RWPE2 (cell line): Measurements from ENCODE around the gene TAOK3.

Experiments
- ATAC-seq: fragments of 200-7000 bp; cut with Tn5 transposase; 3 replicates; pipeline ENCODE4 v1.9.1; 2021; ENCODE audit warnings: low read depth
- DNase-seq: peaks from one replicate; pipeline ENCODE4 v3.0.0-alpha.2; 2020; ENCODE audit warnings: low spot score
- H3K27ac ChIP-seq: fragments of 450-650 bp; 2 replicates; pipeline ENCODE4 v1.5.1; 2017; ENCODE audit warnings: mild to moderate bottlenecking; ENCODE audit not compliant: poor library complexity, severe bottlenecking
- H3K27me3 ChIP-seq: fragments of 250-450 bp; sonication (Bioruptor Pico); 2 replicates; pipeline ENCODE4 v1.5.1; 2021; ENCODE audit warnings: mild to moderate bottlenecking, moderate library complexity; ENCODE audit not compliant: insufficient read depth, poor library complexity, severe bottlenecking
- H3K36me3 ChIP-seq: fragments of 250-450 bp; sonication (Bioruptor Pico); 2 replicates; pipeline ENCODE4 v1.5.1; 2020; ENCODE audit warnings: low read depth, mild to moderate bottlenecking, moderate library complexity
- H3K4me1 ChIP-seq: fragments of 250-450 bp; sonication (Bioruptor Pico); 2 replicates; pipeline ENCODE4 v1.5.1; 2021; ENCODE audit warnings: mild to moderate bottlenecking, moderate library complexity; ENCODE audit not compliant: insufficient read depth, poor library complexity, severe bottlenecking
- H3K4me3 ChIP-seq: fragments of 250-450 bp; sonication (Bioruptor Pico); 2 replicates; pipeline ENCODE4 v1.5.1; 2021; ENCODE audit warnings: mild to moderate bottlenecking, moderate library complexity; ENCODE audit not compliant: severe bottlenecking
- H3K9me3 ChIP-seq: fragments of 250-450 bp; sonication (Bioruptor Pico); 2 replicates; pipeline ENCODE4 v1.5.1; 2021; ENCODE audit warnings: mild to moderate bottlenecking, moderate library complexity; ENCODE audit not compliant: severe bottlenecking
- TF ChIP-seq, protein P1 (sequence below): fragments of 450-650 bp; IDR thresholded peaks from one replicate; pipeline ENCODE4 v1.5.1; 2017; ENCODE audit warnings: mild to moderate bottlenecking, moderate library complexity; ENCODE audit not compliant: poor library complexity, severe bottlenecking

TAOK3 gene

GRCh38 chr12:118398524-118398923 is 25.8 kb upstream of the TAOK3 start:
- no peak overlapping the region for H3K27ac ChIP-seq
- ATAC-seq (no peak), DNase-seq (no peak)
- no peaks in the 10 kb centered on the region for H3K27me3 ChIP-seq
- TF ChIP-seq, protein P1, sequence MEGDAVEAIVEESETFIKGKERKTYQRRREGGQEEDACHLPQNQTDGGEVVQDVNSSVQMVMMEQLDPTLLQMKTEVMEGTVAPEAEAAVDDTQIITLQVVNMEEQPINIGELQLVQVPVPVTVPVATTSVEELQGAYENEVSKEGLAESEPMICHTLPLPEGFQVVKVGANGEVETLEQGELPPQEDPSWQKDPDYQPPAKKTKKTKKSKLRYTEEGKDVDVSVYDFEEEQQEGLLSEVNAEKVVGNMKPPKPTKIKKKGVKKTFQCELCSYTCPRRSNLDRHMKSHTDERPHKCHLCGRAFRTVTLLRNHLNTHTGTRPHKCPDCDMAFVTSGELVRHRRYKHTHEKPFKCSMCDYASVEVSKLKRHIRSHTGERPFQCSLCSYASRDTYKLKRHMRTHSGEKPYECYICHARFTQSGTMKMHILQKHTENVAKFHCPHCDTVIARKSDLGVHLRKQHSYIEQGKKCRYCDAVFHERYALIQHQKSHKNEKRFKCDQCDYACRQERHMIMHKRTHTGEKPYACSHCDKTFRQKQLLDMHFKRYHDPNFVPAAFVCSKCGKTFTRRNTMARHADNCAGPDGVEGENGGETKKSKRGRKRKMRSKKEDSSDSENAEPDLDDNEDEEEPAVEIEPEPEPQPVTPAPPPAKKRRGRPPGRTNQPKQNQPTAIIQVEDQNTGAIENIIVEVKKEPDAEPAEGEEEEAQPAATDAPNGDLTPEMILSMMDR = no peak
- no peaks in the 10 kb centered on the region for H3K4me1 ChIP-seq
- no peak overlapping the region for H3K4me3 ChIP-seq
- H3K36me3 ChIP-seq = peaks cover 67% of the 10 kb centered on the region
- H3K9me3 ChIP-seq = no peaks in the 10 kb centered on the region

- no peak overlapping the region for H3K27ac ChIP-seq
- ATAC-seq (no peak), DNase-seq (no peak)
- no peaks in the 10 kb centered on the region for H3K9me3 ChIP-seq
- H3K36me3 ChIP-seq = peaks cover 61% of the 10 kb centered on the region
- TF ChIP-seq, protein P1 = no peak
- no peaks in the 10 kb centered on the region for H3K4me1 ChIP-seq
- H3K27me3 ChIP-seq = no peaks in the 10 kb centered on the region
- no peak overlapping the region for H3K4me3 ChIP-seq
These were observed 25.2 kb upstream of the TAOK3 start for GRCh38 chr12:118397708-118398440.

GRCh38 chr12:118391836-118392235 is 19.1 kb upstream of the TAOK3 start:
- no peaks in the 10 kb centered on the region for H3K9me3 ChIP-seq
- no peaks in the 10 kb centered on the region for H3K27me3 ChIP-seq
- ATAC-seq (no peak), DNase-seq (no peak)
- H3K4me1 ChIP-seq = no peaks in the 10 kb centered on the region
- H3K36me3 ChIP-seq = peaks cover 67% of the 10 kb centered on the region
- H3K4me3 ChIP-seq = no peak overlapping the region
- H3K27ac ChIP-seq = no peak overlapping the region
- TF ChIP-seq, protein P1 = no peak

GRCh38 chr12:118391424-118391823 is 18.7 kb upstream of the TAOK3 start:
- Histone ChIP-seq H3K27me3 (no peaks in the 10 kb centered on the region), H3K9me3 (no peaks in the 10 kb centered on the region), H3K36me3 (peaks cover 67% of the 10 kb centered on the region), H3K27ac (no peak overlapping the region), H3K4me1 (no peaks in the 10 kb centered on the region), H3K4me3 (no peak overlapping the region)
- TF ChIP-seq, protein P1 = no peak
- DNase-seq (no peak), ATAC-seq (no peak)

GRCh38 chr12:118377884-118378470 is 5.3 kb upstream of the TAOK3 start:
- DNase-seq = no peak
- H3K36me3 ChIP-seq = peaks cover 30% of the 10 kb centered on the region
- peak overlapping the region; percentile 67 for H3K27ac ChIP-seq
- TF ChIP-seq, protein P1 = peak; percentile 96
- ATAC-seq = no peak
- no peaks in the 10 kb centered on the region for H3K9me3 ChIP-seq
- H3K4me1 ChIP-seq = peaks cover 5% of the 10 kb centered on the region
- H3K4me3 ChIP-seq = peak overlapping the region; percentile 96
- H3K27me3 ChIP-seq = no peaks in the 10 kb centered on the region
